Measurements from ENCODE around the gene SCN5A. TPM values are rescaled to one million over a fixed set of nuclear protein-coding genes. Genes with fewer than 3 reads are reported as not detected.

The SCN5A gene
- total RNA-seq, 1 experiment from 2014 or later: 0.16 TPM

- Mint-ChIP-seq H3K27ac (ENCODE audit: unreplicated experiment) (no peak overlapping the region), H3K27me3 (ENCODE audit: insufficient read depth, unreplicated experiment) (peaks cover 2% of the 10 kb centered on the region), H3K4me1 (ENCODE audit: low read depth, unreplicated experiment) (no peaks in the 10 kb centered on the region), H3K4me3 (ENCODE audit: unreplicated experiment) (no peak overlapping the region), H3K9me3 (ENCODE audit: unreplicated experiment) (no peaks in the 10 kb centered on the region), H3K36me3 (ENCODE audit: insufficient read depth, unreplicated experiment) (no peaks in the 10 kb centered on the region)
- no peak overlapping the region for H3K4me3 ChIP-seq (ENCODE audit: low read depth, low read length)
- POLR2A ChIA-PET: no interaction called here
- no peaks in the 10 kb centered on the region for H3K4me1 ChIP-seq
- H3K9me3 ChIP-seq: no peaks in the 10 kb centered on the region
- H3K36me3 ChIP-seq (ENCODE audit: control insufficient read depth, insufficient read depth, low read length): no peaks in the 10 kb centered on the region
- no TSS peak for BruUV-seq (replicated peaks)
- DNase-seq: no peak
- TF ChIP-seq CTCF (IDR thresholded peaks at IDR 0.05; ENCODE audit: insufficient read depth in 1 of 2, low read depth in 1 of 2, low read length in 1 of 2, severe bottlenecking in 1 of 2, unreplicated experiment in 1 of 2): no peak
- CTCF ChIA-PET: no interaction called here
- peaks cover 1% of the 10 kb centered on the region; the same call in 1 of the 2 replicates for H3K27me3 ChIP-seq (replicated peaks; ENCODE audit: control insufficient read depth, insufficient read depth, low read length)
- intact Hi-C loops (cut with micrococcal nuclease; ENCODE audit: unreplicated experiment): no loop called here
These were observed 69.7 kb downstream of the SCN5A start for GRCh38 chr3:38579551-38580449.

- no peaks in the 10 kb centered on the region for H3K36me3 Mint-ChIP-seq (ENCODE audit: insufficient read depth, unreplicated experiment)
- no peak for TF ChIP-seq CTCF (IDR thresholded peaks at IDR 0.05; ENCODE audit: insufficient read depth in 1 of 2, low read depth in 1 of 2, low read length in 1 of 2, severe bottlenecking in 1 of 2, unreplicated experiment in 1 of 2)
- ChIA-PET POLR2A (no interaction called here), CTCF (no interaction called here)
- intact Hi-C loops (cut with micrococcal nuclease; ENCODE audit: unreplicated experiment): no loop called here
- no peaks in the 10 kb centered on the region for H3K4me1 Mint-ChIP-seq (ENCODE audit: low read depth, unreplicated experiment)
- H3K4me3 Mint-ChIP-seq (ENCODE audit: unreplicated experiment): no peak overlapping the region
- H3K9me3 Mint-ChIP-seq (ENCODE audit: unreplicated experiment): no peaks in the 10 kb centered on the region
- H3K36me3 ChIP-seq (ENCODE audit: control insufficient read depth, insufficient read depth, low read length): no peaks in the 10 kb centered on the region
- H3K4me1 ChIP-seq: no peaks in the 10 kb centered on the region
- no peak for DNase-seq
- H3K27me3 Mint-ChIP-seq (ENCODE audit: insufficient read depth, unreplicated experiment): peaks cover 2% of the 10 kb centered on the region
- no peaks in the 10 kb centered on the region for H3K9me3 ChIP-seq
- H3K27me3 ChIP-seq (replicated peaks; ENCODE audit: control insufficient read depth, insufficient read depth, low read length): peaks cover 1% of the 10 kb centered on the region; the same call in 1 of the 2 replicates
- H3K27ac Mint-ChIP-seq (ENCODE audit: unreplicated experiment): no peak overlapping the region
- no TSS peak for BruUV-seq (replicated peaks)
- no peak overlapping the region for H3K4me3 ChIP-seq (ENCODE audit: low read depth, low read length)
These were observed 70.3 kb downstream of the SCN5A start for GRCh38 chr3:38579141-38579540.

- Mint-ChIP-seq H3K4me1 (ENCODE audit: low read depth, unreplicated experiment) (no peaks in the 10 kb centered on the region), H3K4me3 (ENCODE audit: unreplicated experiment) (no peak overlapping the region), H3K27me3 (ENCODE audit: insufficient read depth, unreplicated experiment) (peaks cover 2% of the 10 kb centered on the region), H3K9me3 (ENCODE audit: unreplicated experiment) (no peaks in the 10 kb centered on the region), H3K27ac (ENCODE audit: unreplicated experiment) (no peak overlapping the region), H3K36me3 (ENCODE audit: insufficient read depth, unreplicated experiment) (no peaks in the 10 kb centered on the region)
- no peaks in the 10 kb centered on the region for H3K4me1 ChIP-seq
- no peak overlapping the region for H3K4me3 ChIP-seq (ENCODE audit: low read depth, low read length)
- H3K9me3 ChIP-seq: no peaks in the 10 kb centered on the region
- POLR2A ChIA-PET: no interaction called here
- BruUV-seq (replicated peaks): no TSS peak
- peaks cover 1% of the 10 kb centered on the region; the same call in 1 of the 2 replicates for H3K27me3 ChIP-seq (replicated peaks; ENCODE audit: control insufficient read depth, insufficient read depth, low read length)
- H3K36me3 ChIP-seq (ENCODE audit: control insufficient read depth, insufficient read depth, low read length): no peaks in the 10 kb centered on the region
- TF ChIP-seq CTCF (IDR thresholded peaks at IDR 0.05; ENCODE audit: insufficient read depth in 1 of 2, low read depth in 1 of 2, low read length in 1 of 2, severe bottlenecking in 1 of 2, unreplicated experiment in 1 of 2): no peak
- CTCF ChIA-PET: no interaction called here
- DNase-seq: no peak
- intact Hi-C loops (cut with micrococcal nuclease; ENCODE audit: unreplicated experiment): no loop called here
These were observed 70.9 kb downstream of the SCN5A start for GRCh38 chr3:38578551-38578950.
